HG02571 (cell line): ENCODE data around the gene KIR3DL3.
"Not testable (repeated sequence)": the region's sequence is repeated elsewhere in the genome, so short reads cannot be mapped to it uniquely, and the experiment has no call there.

ENCODE experiments used
- ATAC-seq: cut with Tn5 transposase; IDR thresholded peaks from one replicate; pipeline ENCODE4 v1.9.1; 2021; ENCODE audit warnings: mild to moderate bottlenecking, moderate library complexity; ENCODE audit not compliant: unreplicated experiment

KIR3DL3 gene

DNA sequence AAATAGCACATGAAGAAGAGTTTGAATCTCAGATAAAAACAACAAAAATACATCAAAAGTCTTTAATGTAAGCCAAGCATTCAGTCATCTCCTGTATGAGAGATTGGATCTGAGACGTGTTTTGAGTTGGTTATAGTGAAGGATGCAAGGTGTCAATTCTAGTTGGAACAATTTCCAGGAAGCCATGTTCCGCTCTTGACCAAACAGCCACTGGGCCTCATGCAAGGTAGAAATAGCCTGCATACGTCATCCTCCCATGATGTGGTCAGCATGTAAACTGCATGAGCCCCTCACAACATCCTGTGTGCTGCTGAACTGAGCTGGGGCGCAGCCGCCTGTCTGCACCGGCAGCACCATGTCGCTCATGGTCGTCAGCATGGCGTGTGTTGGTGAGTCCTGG lies at the start of gene KIR3DL3:
TSS of gene KIR3DL3 (plus strand) at position 301 of the 400 bp plus-strand sequence. CDS start at position 356, 55 bp downstream.
- ATAC-seq: no peak

GRCh38 chr19:54676210-54676834 lies 47.9 kb upstream of the KIR3DL3 start:
- ATAC-seq: not testable (repeated sequence)

DNA sequence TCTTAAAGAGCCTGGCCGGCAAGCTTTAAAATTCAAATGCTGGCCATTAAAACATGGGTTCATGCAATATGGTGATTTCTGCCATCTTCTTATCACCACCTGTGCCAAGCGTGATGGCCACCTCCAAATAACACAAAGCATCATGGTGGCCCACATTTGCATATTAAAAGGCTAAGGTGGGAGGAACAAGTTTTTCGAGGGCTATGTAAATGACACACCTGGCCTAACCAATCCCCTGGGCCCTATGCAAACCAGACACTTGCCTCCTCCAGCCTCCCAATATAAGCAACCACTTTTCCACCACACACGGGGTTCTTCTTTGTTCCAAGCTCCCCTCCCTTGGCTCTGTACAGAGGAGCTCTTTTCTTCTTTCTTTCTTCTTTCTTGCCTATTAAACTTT lies 47.0 kb upstream of the KIR3DL3 start:
- no peak for ATAC-seq

DNA sequence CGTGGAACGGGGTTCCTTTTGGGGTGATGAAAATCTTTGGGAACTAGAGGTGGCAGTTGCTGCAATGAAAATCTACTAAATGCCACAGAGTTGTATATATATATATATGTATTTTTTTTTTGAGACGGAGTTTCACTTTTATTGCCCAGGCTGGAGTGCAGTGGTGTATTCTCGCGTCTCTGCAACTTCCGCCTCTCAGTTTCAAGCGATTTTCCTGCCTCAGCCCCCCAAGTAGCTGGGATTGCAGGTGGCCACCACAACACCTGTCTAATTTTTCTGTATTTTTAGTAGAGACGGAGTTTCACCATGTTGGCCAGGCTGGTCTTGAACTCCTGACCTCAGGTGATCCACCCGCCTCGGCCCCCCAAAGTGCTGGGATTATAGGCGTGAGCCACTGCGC lies 42.6 kb upstream of the KIR3DL3 start:
- not testable (repeated sequence) for ATAC-seq

DNA sequence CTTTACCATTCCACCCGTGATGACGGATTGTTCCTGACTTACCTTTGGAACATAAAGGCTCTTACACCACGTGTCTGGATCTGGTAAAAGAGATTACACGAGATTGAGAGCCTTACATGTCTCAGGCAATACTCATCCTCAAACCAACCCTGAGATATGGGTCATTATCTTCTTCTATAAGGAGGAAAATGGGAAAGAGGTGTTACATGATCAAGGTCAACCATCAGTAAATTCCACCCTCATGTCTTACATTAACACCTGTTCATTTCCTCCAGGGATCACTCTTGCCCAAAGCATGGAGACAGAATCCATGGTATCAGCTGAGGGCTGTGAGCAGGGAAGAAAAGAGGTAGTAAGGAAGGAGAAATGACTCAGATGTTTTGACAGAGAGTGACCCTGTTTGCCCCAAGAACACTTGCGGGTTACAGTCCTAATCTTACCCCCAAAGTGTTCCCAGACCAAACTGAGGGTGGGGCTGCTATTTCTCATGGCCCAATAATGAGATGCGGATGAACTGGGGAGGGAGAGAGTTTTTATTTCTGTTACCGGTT lies 41.9 kb upstream of the KIR3DL3 start:
- ATAC-seq: no peak

DNA sequence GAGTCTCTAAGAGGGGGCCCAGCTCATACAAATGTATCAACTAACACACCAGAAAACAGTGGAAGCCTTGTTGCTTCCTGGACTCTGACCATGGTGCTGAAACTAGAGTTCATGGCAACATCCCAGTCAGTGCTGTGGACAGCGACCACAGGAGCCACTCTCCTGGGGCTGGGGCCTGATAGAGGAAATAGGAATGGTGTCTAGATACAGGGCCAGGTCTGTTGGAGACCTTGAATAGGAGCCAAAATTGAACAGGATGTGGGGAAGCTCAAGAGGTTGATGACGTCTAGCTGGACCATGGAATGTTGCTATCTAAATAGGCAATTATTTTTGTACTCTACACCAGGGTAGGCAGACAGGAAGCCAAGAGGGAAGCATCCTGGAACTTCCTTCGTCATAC lies 39.7 kb upstream of the KIR3DL3 start:
- ATAC-seq: no peak

- ATAC-seq: no peak
Observed at GRCh38 chr19:54691582-54692297, 32.5 kb upstream of the KIR3DL3 start.

DNA sequence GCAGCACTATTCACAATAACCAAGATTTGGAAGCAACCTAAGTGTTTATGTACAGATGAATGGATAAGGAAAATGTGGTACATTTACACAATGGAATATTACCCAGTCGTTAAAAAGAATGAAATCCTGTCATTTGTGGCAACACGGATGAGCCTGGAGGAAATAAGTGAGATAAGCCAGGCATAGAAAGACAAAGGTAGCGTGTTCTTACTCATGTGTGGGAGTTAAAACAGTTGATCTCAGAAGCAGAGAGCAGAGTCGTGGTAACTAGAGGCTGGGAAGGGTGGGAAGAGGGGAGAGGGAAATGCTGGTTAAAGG lies 32.0 kb upstream of the KIR3DL3 start:
- ATAC-seq: no peak

DNA sequence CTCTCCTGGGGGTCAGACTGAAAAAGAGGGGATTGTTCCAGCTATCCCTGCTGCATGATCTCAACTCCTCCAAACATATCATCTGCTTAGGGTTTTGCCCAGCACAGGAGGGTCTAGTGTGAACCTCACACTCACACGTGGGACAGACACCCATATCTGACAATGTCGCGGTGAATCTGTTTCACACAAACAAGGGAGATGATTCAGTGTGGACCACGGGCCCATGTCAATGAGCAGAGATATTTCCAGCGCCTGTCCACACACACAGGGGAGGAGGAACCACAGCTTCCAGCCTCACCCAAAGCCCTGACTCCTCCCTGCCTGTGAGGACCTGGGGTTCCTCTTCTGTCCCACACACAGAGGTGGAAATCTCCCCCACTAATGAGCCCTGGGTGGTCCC lies 29.6 kb upstream of the KIR3DL3 start:
- no peak for ATAC-seq

DNA sequence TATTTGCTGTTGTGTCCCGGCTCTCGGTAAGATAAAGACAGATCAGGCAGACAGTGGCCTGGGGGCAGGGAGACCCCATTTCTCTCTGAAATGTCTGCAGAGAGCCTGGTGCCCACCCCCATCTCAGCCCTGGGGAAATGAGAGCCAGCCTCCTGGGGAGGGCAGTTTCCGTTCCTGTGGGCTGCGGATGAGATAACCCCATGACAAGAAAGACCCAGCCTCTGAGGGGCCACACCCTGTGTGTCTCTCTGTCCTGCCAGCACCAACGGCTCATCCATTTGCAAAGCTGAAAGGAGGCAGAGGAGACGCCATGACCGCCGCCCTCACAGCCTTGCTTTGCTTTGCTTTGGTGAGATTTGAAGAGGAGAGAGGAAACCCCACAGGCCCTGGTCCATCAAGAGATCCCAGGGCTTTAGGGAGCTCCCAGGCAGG lies 28.1 kb upstream of the KIR3DL3 start:
- no peak for ATAC-seq

- ATAC-seq: no peak
Observed at GRCh38 chr19:54696766-54697165, 27.5 kb upstream of the KIR3DL3 start.

DNA sequence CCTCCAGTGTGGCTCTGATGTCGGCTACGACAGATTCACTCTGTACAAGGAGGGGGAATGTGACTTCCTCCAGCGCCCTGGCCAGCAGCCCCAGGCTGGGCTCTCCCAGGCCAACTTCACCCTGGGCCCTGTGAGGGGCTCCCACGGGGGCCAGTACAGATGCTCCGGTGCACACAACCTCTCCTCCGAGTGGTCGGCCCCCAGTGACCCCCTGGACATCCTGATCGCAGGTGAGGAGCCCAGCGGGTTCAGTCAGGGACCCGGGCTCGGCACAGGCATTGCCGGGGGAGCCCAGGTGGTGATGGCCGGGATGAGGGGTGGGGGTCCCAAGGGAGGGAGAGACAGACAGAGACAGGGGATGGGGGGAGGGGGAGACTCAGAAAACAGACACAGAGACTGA lies 26.5 kb upstream of the KIR3DL3 start:
- not testable (repeated sequence) for ATAC-seq

GRCh38 chr19:54704928-54705327 lies 19.3 kb upstream of the KIR3DL3 start:
- no peak for ATAC-seq

GRCh38 chr19:54707962-54708361 lies 16.3 kb upstream of the KIR3DL3 start:
- no peak for ATAC-seq

GRCh38 chr19:54708781-54709180 lies 15.5 kb upstream of the KIR3DL3 start:
- no peak for ATAC-seq

DNA sequence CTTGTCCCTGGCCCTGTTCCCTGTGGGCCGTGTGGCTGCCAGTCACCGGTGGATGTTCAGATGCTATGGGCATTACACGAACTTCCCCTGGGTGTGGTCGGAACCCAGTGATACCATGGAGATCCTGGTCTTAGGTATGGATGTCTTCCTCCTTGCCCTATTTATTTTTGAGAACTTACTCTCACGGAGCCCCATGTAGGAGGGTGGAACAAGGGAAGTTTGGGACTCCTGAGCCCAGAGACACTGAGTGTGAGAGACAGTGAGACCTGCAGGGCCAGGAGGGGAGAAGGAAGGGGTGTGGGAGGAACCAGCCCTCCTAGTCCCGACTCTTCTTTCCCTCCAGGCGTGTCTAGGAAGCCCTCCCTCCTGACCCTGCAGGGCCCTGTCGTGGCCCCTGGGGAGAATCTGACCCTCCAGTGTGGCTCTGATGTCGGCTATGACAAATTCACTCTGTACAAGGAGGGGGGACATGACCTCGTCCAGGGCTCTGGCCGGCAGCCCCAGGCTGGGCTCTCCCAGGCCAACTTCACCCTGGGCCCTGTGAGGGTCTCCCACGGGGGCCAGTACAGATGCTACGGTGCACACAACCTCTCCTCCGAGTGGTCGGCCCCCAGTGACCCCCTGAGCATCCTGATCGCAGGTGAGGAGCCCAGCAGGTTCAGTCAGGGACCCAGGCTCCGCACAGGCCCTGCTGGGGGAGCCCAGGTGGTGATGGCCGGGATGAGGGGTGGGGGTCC lies 14.9 kb upstream of the KIR3DL3 start:
- ATAC-seq: no peak

- ATAC-seq: not testable (repeated sequence)
Observed at GRCh38 chr19:54709956-54710355, 14.3 kb upstream of the KIR3DL3 start.

DNA sequence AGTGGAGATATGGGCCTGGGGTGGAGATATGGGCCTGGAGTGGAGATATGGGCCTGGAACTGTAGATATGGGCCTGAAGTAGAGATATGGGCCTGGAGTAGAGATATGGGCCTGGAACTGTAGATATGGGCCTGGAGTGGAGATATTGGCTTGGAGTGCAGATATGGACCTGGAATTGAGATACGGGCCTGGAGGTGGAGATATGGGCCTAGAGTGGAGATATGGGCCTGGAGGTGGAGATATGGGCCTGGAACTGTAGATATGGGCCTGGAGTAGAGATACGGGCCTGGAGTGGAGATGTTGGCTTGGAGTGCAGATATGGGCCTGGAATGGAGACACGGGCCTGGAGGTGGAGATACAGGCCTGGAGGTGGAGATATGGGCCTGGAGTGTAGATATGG lies 402 bp downstream of the KIR3DL3 start:
- ATAC-seq: no peak

DNA sequence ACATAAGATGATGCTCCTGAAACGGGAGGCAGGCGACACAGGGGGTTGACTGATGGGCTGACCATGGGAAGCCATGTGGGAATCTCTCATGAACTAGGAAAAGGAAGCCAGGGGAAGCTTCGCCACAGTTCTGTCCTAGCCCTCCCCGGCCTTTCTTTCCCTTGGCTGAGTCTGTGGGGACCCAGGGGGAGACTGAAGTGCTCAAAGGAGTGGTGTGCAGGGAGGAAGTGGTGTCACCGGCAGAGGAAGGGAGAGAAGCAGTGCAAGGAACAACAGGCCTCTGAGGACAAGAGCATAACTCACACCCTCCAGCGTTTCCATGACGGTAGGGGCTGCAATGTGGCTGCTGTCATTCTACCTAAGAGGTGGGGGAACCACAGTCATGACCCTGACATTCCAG lies 1.1 kb downstream of the KIR3DL3 start:
- no peak for ATAC-seq

DNA sequence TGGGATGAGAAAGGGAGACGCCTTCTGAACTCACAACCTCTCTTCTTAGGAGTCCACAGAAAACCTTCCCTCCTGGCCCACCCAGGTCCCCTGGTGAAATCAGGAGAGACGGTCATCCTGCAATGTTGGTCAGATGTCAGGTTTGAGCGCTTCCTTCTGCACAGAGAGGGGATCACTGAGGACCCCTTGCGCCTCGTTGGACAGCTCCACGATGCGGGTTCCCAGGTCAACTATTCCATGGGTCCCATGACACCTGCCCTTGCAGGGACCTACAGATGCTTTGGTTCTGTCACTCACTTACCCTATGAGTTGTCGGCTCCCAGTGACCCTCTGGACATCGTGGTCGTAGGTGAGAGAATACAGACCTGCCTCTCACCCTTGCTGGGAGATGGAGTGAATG lies 3.3 kb downstream of the KIR3DL3 start:
- no peak for ATAC-seq

DNA sequence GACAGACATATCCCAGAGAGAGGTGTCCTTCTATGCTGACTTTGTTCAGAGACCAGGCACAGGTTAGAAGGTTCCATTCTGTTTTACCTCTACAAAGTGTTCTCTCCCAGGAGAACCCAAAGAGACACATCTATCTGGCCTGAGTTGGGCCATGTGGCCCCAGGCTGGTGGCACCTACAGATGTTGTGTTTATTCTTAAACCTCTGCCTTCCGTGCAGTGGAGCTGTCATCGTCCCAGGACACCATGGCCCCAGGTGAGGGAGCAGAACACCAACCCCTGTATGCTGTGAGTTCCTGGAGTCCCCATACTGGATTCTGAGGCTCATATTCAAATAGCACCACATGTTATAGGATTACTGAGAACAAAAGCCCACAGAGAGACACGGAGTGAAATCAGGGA lies 3.9 kb downstream of the KIR3DL3 start:
- ATAC-seq: no peak
